Lower lobe of right lung (tissue), 2 donors: Measurements from ENCODE around the gene LSP1. TPM values are rescaled to one million over a fixed set of nuclear protein-coding genes. Genes with fewer than 3 reads are reported as not detected.

Experiments used
- ATAC-seq, 2 donors: fragments of 200-7000 bp; cut with Tn5 transposase; one replicate each; pipeline ENCODE4 v1.9.1; 2020 to 2022; ENCODE audit warnings: mild to moderate bottlenecking in 2 of 2, moderate library complexity in 2 of 2
- DNase-seq: peaks from one replicate; pipeline ENCODE4 v3.0.0-alpha.2; 2020
- H3K27ac ChIP-seq: fragments of 200-600 bp; one replicate; pipeline ENCODE4 v1.8.0; 2022
- H3K27me3 ChIP-seq: fragments of 200-600 bp; one replicate; pipeline ENCODE4 v1.8.0; 2022; ENCODE audit warnings: low read depth
- H3K36me3 ChIP-seq: fragments of 200-600 bp; one replicate; pipeline ENCODE4 v1.8.0; 2022; ENCODE audit warnings: mild to moderate bottlenecking
- H3K4me1 ChIP-seq: fragments of 200-600 bp; one replicate; pipeline ENCODE4 v1.8.0; 2022
- H3K4me3 ChIP-seq: fragments of 200-600 bp; one replicate; pipeline ENCODE4 v1.8.0; 2022; ENCODE audit warnings: mild to moderate bottlenecking
- H3K9me3 ChIP-seq: fragments of 200-600 bp; one replicate; pipeline ENCODE4 v1.8.0; 2022
- intact Hi-C: fragments of 100-400 bp; cut with DNase I; formaldehyde crosslinking; loops from one replicate; pipeline ENCODE4 v1.11.0; 2022
- total RNA-seq: library from RNA; stranded (reverse); fragmentation: NEBNext Ultra II Directional; extraction: Animal tissue kit (Norgen Biotek cat#: 25700); gene quantifications from one replicate; pipeline ENCODE4 v1.2.1, GENCODE V29; 2021
- TF ChIP-seq, protein P1 (sequence below): fragments of 200-600 bp; IDR thresholded peaks from one replicate; pipeline ENCODE4 v1.8.0; 2022; ENCODE audit warnings: antibody characterized with exemption, mild to moderate bottlenecking
- donor health status: DM: no; HTN: yes; CAD: no; lungs with severe emphysema.

LSP1 gene
- total RNA-seq, 1 donor from 2014 or later: 90.4 TPM

- peaks cover 8% of the 10 kb centered on the region for H3K27me3 ChIP-seq
- no peaks in the 10 kb centered on the region for H3K36me3 ChIP-seq
- H3K4me1 ChIP-seq: peaks cover 50% of the 10 kb centered on the region
- peak; percentile 67 for DNase-seq
- no peak overlapping the region for H3K4me3 ChIP-seq
- H3K27ac ChIP-seq: peak overlapping the region; percentile 38
- intact Hi-C loops: no loop called here
- ATAC-seq: peak; percentile 26 to 32
- no peaks in the 10 kb centered on the region for H3K9me3 ChIP-seq
- TF ChIP-seq, protein P1, sequence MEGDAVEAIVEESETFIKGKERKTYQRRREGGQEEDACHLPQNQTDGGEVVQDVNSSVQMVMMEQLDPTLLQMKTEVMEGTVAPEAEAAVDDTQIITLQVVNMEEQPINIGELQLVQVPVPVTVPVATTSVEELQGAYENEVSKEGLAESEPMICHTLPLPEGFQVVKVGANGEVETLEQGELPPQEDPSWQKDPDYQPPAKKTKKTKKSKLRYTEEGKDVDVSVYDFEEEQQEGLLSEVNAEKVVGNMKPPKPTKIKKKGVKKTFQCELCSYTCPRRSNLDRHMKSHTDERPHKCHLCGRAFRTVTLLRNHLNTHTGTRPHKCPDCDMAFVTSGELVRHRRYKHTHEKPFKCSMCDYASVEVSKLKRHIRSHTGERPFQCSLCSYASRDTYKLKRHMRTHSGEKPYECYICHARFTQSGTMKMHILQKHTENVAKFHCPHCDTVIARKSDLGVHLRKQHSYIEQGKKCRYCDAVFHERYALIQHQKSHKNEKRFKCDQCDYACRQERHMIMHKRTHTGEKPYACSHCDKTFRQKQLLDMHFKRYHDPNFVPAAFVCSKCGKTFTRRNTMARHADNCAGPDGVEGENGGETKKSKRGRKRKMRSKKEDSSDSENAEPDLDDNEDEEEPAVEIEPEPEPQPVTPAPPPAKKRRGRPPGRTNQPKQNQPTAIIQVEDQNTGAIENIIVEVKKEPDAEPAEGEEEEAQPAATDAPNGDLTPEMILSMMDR: no peak
These were observed 23.7 kb upstream of the LSP1 start for GRCh38 chr11:1829039-1829820.

GRCh38 chr11:1830004-1830321 is 22.9 kb upstream of the LSP1 start:
- intact Hi-C loops: no loop called here
- Histone ChIP-seq H3K36me3 (no peaks in the 10 kb centered on the region), H3K27me3 (peaks cover 8% of the 10 kb centered on the region), H3K27ac (peak overlapping the region; percentile 56), H3K9me3 (no peaks in the 10 kb centered on the region), H3K4me3 (no peak overlapping the region), H3K4me1 (peaks cover 57% of the 10 kb centered on the region)
- TF ChIP-seq, protein P1: no peak
- no peak for DNase-seq
- no peak for ATAC-seq

GRCh38 chr11:1830322-1831223 is 22.3 kb upstream of the LSP1 start:
- TF ChIP-seq, protein P1: no peak
- Histone ChIP-seq H3K4me3 (no peak overlapping the region), H3K9me3 (no peaks in the 10 kb centered on the region), H3K4me1 (peaks cover 51% of the 10 kb centered on the region), H3K27ac (peak overlapping the region; percentile 56), H3K27me3 (peaks cover 8% of the 10 kb centered on the region), H3K36me3 (no peaks in the 10 kb centered on the region)
- ATAC-seq (peak; percentile 2 to 27), DNase-seq (peak; percentile 77)
- intact Hi-C loops: no loop called here

- Histone ChIP-seq H3K4me1 (peaks cover 47% of the 10 kb centered on the region), H3K9me3 (no peaks in the 10 kb centered on the region), H3K4me3 (no peak overlapping the region), H3K36me3 (no peaks in the 10 kb centered on the region), H3K27ac (peak overlapping the region; percentile 84), H3K27me3 (peaks cover 8% of the 10 kb centered on the region)
- DNase-seq: peak; percentile 45
- TF ChIP-seq, protein P1: no peak
- intact Hi-C loops: no loop called here
- no peak for ATAC-seq
These were observed 21.3 kb upstream of the LSP1 start for GRCh38 chr11:1831338-1832210.
